H9 (cell line): ENCODE results near the gene UBE2L6. TPM values are rescaled to one million over a fixed set of nuclear protein-coding genes. Genes with fewer than 3 reads are reported as not detected.

Experiments used
- DNase-seq: peaks from one replicate; pipeline ENCODE4 v3.0.0-alpha.2; 2017
- H2AFZ ChIP-seq: one replicate; pipeline ENCODE4 v1.6.1; 2013; ENCODE audit warnings: mild to moderate bottlenecking, low read length, control low read depth, moderate library complexity
- H2AK5ac ChIP-seq: 2 replicates; pipeline ENCODE4 v1.6.1; 2013; ENCODE audit warnings: low read length, control low read depth, mixed read lengths; ENCODE audit not compliant: insufficient read length
- H2BK120ac ChIP-seq: one replicate; pipeline ENCODE4 v1.6.1; 2013; ENCODE audit warnings: low read depth, mild to moderate bottlenecking, low read length, control low read depth, inconsistent platforms; ENCODE audit not compliant: poor library complexity, severe bottlenecking
- H2BK12ac ChIP-seq: 2 replicates; pipeline ENCODE4 v1.6.1; 2013; ENCODE audit warnings: low read length, control low read depth, mixed read lengths, low read depth; ENCODE audit not compliant: insufficient read length
- H2BK15ac ChIP-seq: 2 replicates; pipeline ENCODE4 v1.6.1; 2013; ENCODE audit warnings: low read depth, low read length, control low read depth
- H2BK20ac ChIP-seq: one replicate; pipeline ENCODE4 v1.6.1; 2013; ENCODE audit warnings: low read depth, mild to moderate bottlenecking, low read length, control low read depth, inconsistent platforms; ENCODE audit not compliant: poor library complexity, severe bottlenecking
- H2BK5ac ChIP-seq: 2 replicates; pipeline ENCODE4 v1.6.1; 2013; ENCODE audit warnings: low read length, control low read depth, mixed read lengths; ENCODE audit not compliant: insufficient read length
- H3K14ac ChIP-seq: 2 replicates; pipeline ENCODE4 v1.6.1; 2013; ENCODE audit warnings: low read length, control low read depth; ENCODE audit not compliant: insufficient read depth
- H3K18ac ChIP-seq: 2 replicates; pipeline ENCODE4 v1.6.1; 2013; ENCODE audit warnings: low read depth, mild to moderate bottlenecking, mixed read lengths, low read length, control low read depth; ENCODE audit not compliant: insufficient read length
- H3K23ac ChIP-seq: 2 replicates; pipeline ENCODE4 v1.6.1; 2013; ENCODE audit warnings: low read length, control low read depth, mixed read lengths, low read depth; ENCODE audit not compliant: insufficient read length
- H3K23me2 ChIP-seq: 2 replicates; pipeline ENCODE4 v1.6.1; 2013; ENCODE audit warnings: low read depth, mild to moderate bottlenecking, mixed read lengths, low read length, control low read depth; ENCODE audit not compliant: insufficient read length, poor library complexity, severe bottlenecking
- H3K27ac ChIP-seq: 2 replicates; pipeline ENCODE4 v1.5.1; 2013; ENCODE audit warnings: low read length, control low read depth, mixed read lengths, low read depth; ENCODE audit not compliant: insufficient read length
- H3K27me3 ChIP-seq: 2 replicates; pipeline ENCODE4 v1.6.1; 2013; ENCODE audit warnings: low read length, control low read depth, inconsistent platforms; ENCODE audit not compliant: insufficient read depth
- H3K4ac ChIP-seq: 2 replicates; pipeline ENCODE4 v1.6.1; 2013; ENCODE audit warnings: low read depth, mild to moderate bottlenecking, control low read depth, inconsistent platforms, low read length, moderate library complexity
- H3K4me1 ChIP-seq: 2 replicates; pipeline ENCODE4 v1.6.1; 2013; ENCODE audit warnings: low read length, control low read depth, inconsistent platforms; ENCODE audit not compliant: insufficient read depth
- H3K4me2 ChIP-seq: 2 replicates; pipeline ENCODE4 v1.6.1; 2013; ENCODE audit warnings: low read length, control low read depth, mixed read lengths; ENCODE audit not compliant: insufficient read length, insufficient read depth
- H3K56ac ChIP-seq: 2 replicates; pipeline ENCODE4 v1.6.1; 2013; ENCODE audit warnings: low read depth, mild to moderate bottlenecking, mixed read lengths, low read length, control low read depth; ENCODE audit not compliant: insufficient read length
- H3K79me1 ChIP-seq: 2 replicates; pipeline ENCODE4 v1.6.1; 2013; ENCODE audit warnings: low read depth, mild to moderate bottlenecking, moderate library complexity, low read length, control low read depth, inconsistent platforms; ENCODE audit not compliant: insufficient read depth, poor library complexity, severe bottlenecking
- H3K79me2 ChIP-seq: 2 replicates; pipeline ENCODE4 v1.6.1; 2013; ENCODE audit warnings: low read length, control low read depth, inconsistent platforms; ENCODE audit not compliant: insufficient read depth
- H3K9ac ChIP-seq: 2 replicates; pipeline ENCODE4 v1.6.1; 2013; ENCODE audit warnings: low read length, control low read depth, mixed read lengths; ENCODE audit not compliant: insufficient read length; ENCODE audit errors: extremely low read depth
- H3K9me3 ChIP-seq: one replicate; pipeline ENCODE4 v1.6.1; 2013; ENCODE audit warnings: low read depth, low read length, inconsistent platforms; ENCODE audit not compliant: control insufficient read depth
- H3T11ph ChIP-seq: one replicate; pipeline ENCODE4 v1.6.1; 2013; ENCODE audit warnings: mild to moderate bottlenecking, low read length, control low read depth, inconsistent platforms
- H4K20me1 ChIP-seq: one replicate; pipeline ENCODE4 v1.6.1; 2013; ENCODE audit not compliant: control insufficient read depth, insufficient read length, insufficient read depth
- H4K5ac ChIP-seq: 2 replicates; pipeline ENCODE4 v1.6.1; 2013; ENCODE audit warnings: low read depth, mild to moderate bottlenecking, mixed read lengths, low read length, control low read depth; ENCODE audit not compliant: insufficient read length
- H4K8ac ChIP-seq: replicated peaks from 2 replicates; pipeline ENCODE4 v1.6.1; 2013; ENCODE audit warnings: low read length, control low read depth, mixed read lengths, low read depth; ENCODE audit not compliant: insufficient read length
- H4K91ac ChIP-seq: 2 replicates; pipeline ENCODE4 v1.6.1; 2013; ENCODE audit warnings: low read depth, mild to moderate bottlenecking, moderate library complexity, mixed read lengths, low read length, control low read depth; ENCODE audit not compliant: insufficient read length
- H3K27ac Mint-ChIP-seq, 3 experiments: 2 replicates in 2 of 3; 3 replicates in 1 of 3; pipeline ENCODE4 v1.8.0; 2020 to 2021; ENCODE audit warnings: mixed read lengths in 3 of 3, mild to moderate bottlenecking in 1 of 3, moderate library complexity in 1 of 3
- H3K27me3 Mint-ChIP-seq: 2 replicates; pipeline ENCODE4 v1.8.0; 2021; ENCODE audit warnings: low read depth, mild to moderate bottlenecking, moderate library complexity, mixed read lengths
- H3K36me3 Mint-ChIP-seq, 3 experiments: 2 replicates in 2 of 3; 3 replicates in 1 of 3; pipeline ENCODE4 v1.8.0; 2020 to 2021; ENCODE audit warnings: low read depth in 3 of 3, mixed read lengths in 3 of 3; ENCODE audit not compliant: insufficient read depth in 1 of 3
- H3K4me1 Mint-ChIP-seq, 2 experiments: 2 replicates each; pipeline ENCODE4 v1.8.0; 2020; ENCODE audit warnings: mixed read lengths in 2 of 2
- H3K4me3 Mint-ChIP-seq, 2 experiments: 2 replicates in 1 of 2; 3 replicates in 1 of 2; pipeline ENCODE4 v1.8.0; 2020 to 2021; ENCODE audit warnings: mild to moderate bottlenecking in 2 of 2, mixed read lengths in 2 of 2, moderate library complexity in 1 of 2
- H3K9me3 Mint-ChIP-seq, 2 experiments: 2 replicates in 1 of 2; 3 replicates in 1 of 2; pipeline ENCODE4 v1.8.0; 2020; ENCODE audit warnings: mild to moderate bottlenecking in 2 of 2, mixed read lengths in 2 of 2, moderate library complexity in 1 of 2
- CTCF ChIP-seq: fragments of 200-600 bp; sonication (generic); conservative IDR thresholded peaks from 3 replicates; pipeline ENCODE4 v1.8.0; 2021; ENCODE audit warnings: antibody characterized with exemption, mild to moderate bottlenecking
- WGBS: extraction: QIAGEN DNeasy Blood & Tissue Kit; methylation state at CpG from one replicate; pipeline ENCODE4 v1.1.7; 2013; ENCODE audit warnings: missing lambda C conversion rate, low lambda C conversion rate, mixed read lengths; ENCODE audit not compliant: insufficient read length; ENCODE audit errors: extremely low coverage; 5-methylcytosine and 5-hydroxymethylcytosine counted together
- total RNA-seq: library from RNA; stranded (reverse); gene quantifications from 2 replicates; pipeline ENCODE4 v1.2.1, GENCODE V29; 2021

Gene UBE2L6
- total RNA-seq, 1 experiment from 2014 or later, result 38.9 TPM

GRCh38 chr11:57586711-57587245 is 19.3 kb upstream of the UBE2L6 start:
- Histone ChIP-seq H3K18ac (no peak overlapping the region), H3K79me2 (no peaks in the 10 kb centered on the region), H3K79me1 (no peaks in the 10 kb centered on the region), H3K9ac (no peak overlapping the region), H3K14ac (no peak overlapping the region), H4K8ac (no peak overlapping the region), H2AK5ac (no peak overlapping the region), H4K91ac (no peak overlapping the region), H2BK20ac (no peak overlapping the region), H3K9me3 (no peaks in the 10 kb centered on the region), H2BK12ac (no peak overlapping the region), H3K23me2 (no peaks in the 10 kb centered on the region), H3K27ac (no peak overlapping the region), H3T11ph (no peak overlapping the region), H3K4ac (no peak overlapping the region), H3K56ac (no peak overlapping the region), H3K23ac (no peak overlapping the region), H3K4me2 (no peak overlapping the region), H2BK120ac (no peak overlapping the region), H2BK15ac (no peak overlapping the region), H3K4me1 (no peaks in the 10 kb centered on the region), H4K5ac (no peak overlapping the region), H4K20me1 (no peaks in the 10 kb centered on the region), H3K27me3 (no peaks in the 10 kb centered on the region), H2BK5ac (no peak overlapping the region), H2AFZ (no peak overlapping the region)
- Mint-ChIP-seq H3K27ac (no peak overlapping the region), H3K9me3 (peaks cover 2 to 5% of the 10 kb centered on the region in 2 experiments; a peak in 3 of 5 replicates), H3K4me1 (peaks cover 5 to 17% of the 10 kb centered on the region in 2 experiments), H3K36me3 (no peaks in the 10 kb centered on the region), H3K4me3 (no peak overlapping the region), H3K27me3 (peaks cover 15% of the 10 kb centered on the region; the same call in 1 of the 2 replicates)
- no CpG with 5 or more reads among the region's 2 CpGs for WGBS
- DNase-seq, result no peak
- TF ChIP-seq CTCF, result no peak
